HG03159 (cell line): ENCODE measurements around the gene CHKA.

Source experiments
- ATAC-seq: cut with Tn5 transposase; IDR thresholded peaks from one replicate; pipeline ENCODE4 v1.9.1; 2021; ENCODE audit warnings: mild to moderate bottlenecking, moderate library complexity; ENCODE audit not compliant: unreplicated experiment

CHKA gene

GRCh38 chr11:68036717-68037239 lies 84.4 kb downstream of the CHKA start:
- ATAC-seq: no peak

DNA sequence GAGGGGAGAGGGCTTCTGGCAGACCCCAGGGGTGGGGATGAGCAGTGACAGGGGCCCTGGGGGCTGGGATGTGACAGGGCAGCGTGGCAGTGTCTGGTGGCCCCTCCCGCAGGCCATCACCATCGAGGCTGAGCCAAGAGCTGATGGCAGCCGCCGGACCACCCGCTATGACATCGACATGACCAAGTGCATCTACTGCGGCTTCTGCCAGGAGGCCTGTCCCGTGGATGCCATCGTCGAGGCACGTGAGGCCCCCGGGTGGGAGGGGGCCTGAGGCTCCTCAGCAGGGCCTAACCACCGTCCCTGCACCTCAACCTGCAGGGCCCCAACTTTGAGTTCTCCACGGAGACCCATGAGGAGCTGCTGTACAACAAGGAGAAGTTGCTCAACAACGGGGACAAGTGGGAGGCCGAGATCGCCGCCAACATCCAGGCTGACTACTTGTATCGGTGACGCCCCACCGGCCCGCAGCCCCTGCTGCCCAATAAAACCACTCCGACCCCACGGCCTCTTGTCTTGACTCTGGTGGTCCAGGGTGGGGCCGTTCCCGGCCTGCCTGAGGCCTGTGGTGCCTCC lies 85.0 kb downstream of the CHKA start:
- ATAC-seq: no peak

GRCh38 chr11:68035266-68035876 lies 85.8 kb downstream of the CHKA start:
- no peak for ATAC-seq

- no peak for ATAC-seq
Measured at GRCh38 chr11:68033708-68034045, 87.5 kb downstream of the CHKA start.

GRCh38 chr11:68032997-68033707 lies 88.0 kb downstream of the CHKA start:
- ATAC-seq: no peak

- ATAC-seq: no peak
Measured at GRCh38 chr11:68032003-68032402, 89.2 kb downstream of the CHKA start.

DNA sequence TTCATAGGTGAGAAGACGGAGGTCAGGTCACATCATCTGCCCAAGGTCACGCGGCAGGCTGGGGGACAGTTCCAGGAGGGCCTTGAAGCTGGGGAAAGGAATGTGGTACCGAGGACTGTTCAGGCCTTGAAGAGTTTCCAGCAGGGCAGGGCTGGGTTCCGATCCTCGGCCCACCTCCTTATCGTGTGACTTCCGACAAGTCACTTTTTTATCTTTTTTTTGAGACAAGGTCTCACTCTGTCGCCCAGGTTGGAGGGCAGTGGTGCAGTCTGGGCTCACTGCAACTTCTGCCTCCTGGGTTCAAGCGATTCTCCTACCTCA lies 90.1 kb downstream of the CHKA start:
- no peak for ATAC-seq

- peak; percentile 93 for ATAC-seq
Measured at GRCh38 chr11:68030318-68031143, 90.7 kb downstream of the CHKA start, which contains the start of gene NDUFS8. TSS of gene NDUFS8 (plus strand) at chr11:68030681. CDS start at chr11:68032152, 1,471 bp downstream.

GRCh38 chr11:68028802-68029545 lies 92.2 kb downstream of the CHKA start:
- ATAC-seq: no peak

- ATAC-seq: no peak
Measured at GRCh38 chr11:68027667-68028066, 93.5 kb downstream of the CHKA start.

- no peak for ATAC-seq
Measured at GRCh38 chr11:68026391-68027105, 94.6 kb downstream of the CHKA start.

GRCh38 chr11:68025047-68025446 lies 96.1 kb downstream of the CHKA start:
- ATAC-seq: no peak

- ATAC-seq: no peak
Measured at GRCh38 chr11:68024508-68024907, 96.7 kb downstream of the CHKA start.

GRCh38 chr11:68022531-68022930 lies 98.7 kb downstream of the CHKA start:
- no peak for ATAC-seq

DNA sequence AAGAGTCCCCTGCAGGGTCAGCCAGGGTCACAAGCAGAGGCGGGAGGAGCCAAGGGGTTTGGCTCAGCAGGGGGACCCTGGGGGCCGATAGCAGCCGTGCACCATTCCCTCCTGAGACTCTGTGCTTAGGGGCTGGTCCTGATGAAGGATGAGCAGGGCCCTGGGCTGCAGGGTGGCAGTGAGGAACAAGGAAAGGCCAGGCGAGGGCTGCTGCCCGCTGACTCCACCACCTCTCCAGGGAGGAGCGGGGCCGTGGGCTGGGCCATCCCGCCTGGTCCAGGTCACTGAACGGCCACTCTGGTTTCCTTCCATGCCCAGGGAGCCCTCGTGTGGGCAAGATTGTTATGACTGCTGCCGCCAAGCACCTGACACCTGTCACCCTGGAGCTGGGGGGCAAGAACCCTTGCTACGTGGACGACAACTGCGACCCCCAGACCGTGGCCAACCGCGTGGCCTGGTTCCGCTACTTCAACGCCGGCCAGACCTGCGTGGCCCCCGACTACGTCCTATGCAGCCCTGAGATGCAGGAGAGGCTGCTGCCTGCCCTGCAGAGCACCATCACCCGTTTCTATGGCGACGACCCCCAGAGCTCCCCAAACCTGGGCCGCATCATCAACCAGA lies 99.9 kb downstream of the CHKA start:
- ATAC-seq: no peak

- ATAC-seq: no peak
Measured at GRCh38 chr11:68020575-68020974, 100.6 kb downstream of the CHKA start.

- ATAC-seq: no peak
Measured at GRCh38 chr11:68019486-68019885, 101.7 kb downstream of the CHKA start.

- no peak for ATAC-seq
Measured at GRCh38 chr11:68018730-68019190, 102.4 kb downstream of the CHKA start.

DNA sequence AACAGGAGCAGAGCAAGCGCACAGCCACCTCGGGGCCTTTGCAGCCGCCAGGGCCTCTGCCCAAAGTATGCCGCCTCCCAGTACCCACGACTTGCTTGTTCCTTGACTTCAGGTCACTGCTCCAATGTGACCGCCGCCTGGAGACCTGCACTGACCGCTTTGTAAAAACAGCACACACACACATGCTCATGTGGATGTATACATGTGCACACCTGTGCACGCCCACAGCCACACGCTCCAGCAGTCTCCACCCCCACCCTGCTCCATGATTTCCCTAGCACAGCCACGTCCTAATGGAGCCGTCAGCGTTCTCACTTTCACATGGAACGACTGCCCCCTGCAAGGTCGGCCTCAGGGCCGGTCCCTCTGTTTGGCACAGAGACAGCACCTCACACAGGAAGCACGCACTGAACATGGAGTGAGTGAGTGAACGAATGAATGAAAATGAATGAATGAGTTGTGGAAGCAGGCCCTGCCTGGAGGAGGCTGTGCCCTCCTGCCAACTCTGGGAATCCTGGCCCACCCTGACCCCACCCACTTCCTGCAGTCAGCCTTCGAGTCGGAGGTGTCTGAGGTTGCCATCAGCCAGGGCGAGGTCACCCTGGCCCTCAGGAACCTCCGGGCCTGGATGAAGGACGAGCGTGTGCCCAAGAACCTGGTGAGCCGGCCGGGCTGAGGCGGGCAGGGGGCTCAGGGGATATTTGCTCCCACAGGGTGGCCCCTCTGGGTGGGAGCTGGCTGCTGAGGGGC lies 103.0 kb downstream of the CHKA start:
- ATAC-seq: no peak
